Liver (tissue), 3 donors: ENCODE results near the gene NKAPL.

Source experiments
- CTCF ChIP-seq: fragments of 150-350 bp; IDR thresholded peaks from 2 replicates; pipeline ENCODE4 v1.5.1; 2017; ENCODE audit warnings: improper control_type of control experiment, low read depth, low read length; ENCODE audit not compliant: missing input control
- EGR1 ChIP-seq, 2 donors: IDR thresholded peaks; 2 replicates each; pipeline ENCODE4 v1.6.1; 2016 to 2018; ENCODE audit warnings: antibody characterized with exemption in 2 of 2, low read depth in 2 of 2
- GABPA ChIP-seq, 2 donors: IDR thresholded peaks in 1 of 2; conservative IDR thresholded peaks in 1 of 2; 2 replicates each; pipeline ENCODE4 v1.6.1; 2016; ENCODE audit warnings: antibody characterized with exemption in 2 of 2, mild to moderate bottlenecking in 1 of 2, moderate library complexity in 1 of 2
- HNF4G ChIP-seq: IDR thresholded peaks from 2 replicates; pipeline ENCODE4 v1.6.1; 2016; ENCODE audit warnings: antibody characterized with exemption
- JUND ChIP-seq, 2 donors: IDR thresholded peaks; 2 replicates each; pipeline ENCODE4 v1.6.1; 2016; ENCODE audit warnings: antibody characterized with exemption in 2 of 2
- NR2F2 ChIP-seq: IDR thresholded peaks from 2 replicates; pipeline ENCODE4 v1.6.1; 2016; ENCODE audit warnings: antibody characterized with exemption
- RAD21 ChIP-seq, 2 donors: IDR thresholded peaks; 2 replicates each; pipeline ENCODE4 v1.6.1; 2016; ENCODE audit warnings: antibody characterized with exemption in 2 of 2, mild to moderate bottlenecking in 2 of 2
- SP1 ChIP-seq: IDR thresholded peaks from 2 replicates; pipeline ENCODE4 v1.6.1; 2018; ENCODE audit warnings: antibody characterized with exemption, mild to moderate bottlenecking
- TAF1 ChIP-seq: conservative IDR thresholded peaks from 2 replicates; pipeline ENCODE4 v1.6.1; 2016; ENCODE audit warnings: antibody characterized with exemption, mild to moderate bottlenecking
- YY1 ChIP-seq: IDR thresholded peaks from 2 replicates; pipeline ENCODE4 v1.6.1; 2016; ENCODE audit warnings: antibody characterized with exemption, mild to moderate bottlenecking
- TF ChIP-seq, protein P1 (sequence below): IDR thresholded peaks from 2 replicates; pipeline ENCODE4 v1.6.1; 2016; ENCODE audit warnings: antibody characterized with exemption, mild to moderate bottlenecking
- donor health status: healthy.
- donor health status: healthy.

- TF ChIP-seq CTCF = no peak
- no peak for TF ChIP-seq EGR1 (IDR thresholded peaks at IDR 0.05; ENCODE audit: low read depth in 2 of 2)
- TF ChIP-seq, protein P1, sequence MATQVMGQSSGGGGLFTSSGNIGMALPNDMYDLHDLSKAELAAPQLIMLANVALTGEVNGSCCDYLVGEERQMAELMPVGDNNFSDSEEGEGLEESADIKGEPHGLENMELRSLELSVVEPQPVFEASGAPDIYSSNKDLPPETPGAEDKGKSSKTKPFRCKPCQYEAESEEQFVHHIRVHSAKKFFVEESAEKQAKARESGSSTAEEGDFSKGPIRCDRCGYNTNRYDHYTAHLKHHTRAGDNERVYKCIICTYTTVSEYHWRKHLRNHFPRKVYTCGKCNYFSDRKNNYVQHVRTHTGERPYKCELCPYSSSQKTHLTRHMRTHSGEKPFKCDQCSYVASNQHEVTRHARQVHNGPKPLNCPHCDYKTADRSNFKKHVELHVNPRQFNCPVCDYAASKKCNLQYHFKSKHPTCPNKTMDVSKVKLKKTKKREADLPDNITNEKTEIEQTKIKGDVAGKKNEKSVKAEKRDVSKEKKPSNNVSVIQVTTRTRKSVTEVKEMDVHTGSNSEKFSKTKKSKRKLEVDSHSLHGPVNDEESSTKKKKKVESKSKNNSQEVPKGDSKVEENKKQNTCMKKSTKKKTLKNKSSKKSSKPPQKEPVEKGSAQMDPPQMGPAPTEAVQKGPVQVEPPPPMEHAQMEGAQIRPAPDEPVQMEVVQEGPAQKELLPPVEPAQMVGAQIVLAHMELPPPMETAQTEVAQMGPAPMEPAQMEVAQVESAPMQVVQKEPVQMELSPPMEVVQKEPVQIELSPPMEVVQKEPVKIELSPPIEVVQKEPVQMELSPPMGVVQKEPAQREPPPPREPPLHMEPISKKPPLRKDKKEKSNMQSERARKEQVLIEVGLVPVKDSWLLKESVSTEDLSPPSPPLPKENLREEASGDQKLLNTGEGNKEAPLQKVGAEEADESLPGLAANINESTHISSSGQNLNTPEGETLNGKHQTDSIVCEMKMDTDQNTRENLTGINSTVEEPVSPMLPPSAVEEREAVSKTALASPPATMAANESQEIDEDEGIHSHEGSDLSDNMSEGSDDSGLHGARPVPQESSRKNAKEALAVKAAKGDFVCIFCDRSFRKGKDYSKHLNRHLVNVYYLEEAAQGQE = no peak
- no peak for TF ChIP-seq YY1
- TF ChIP-seq JUND (IDR thresholded peaks at IDR 0.05) = no peak
- TF ChIP-seq TAF1 = no peak
- no peak for TF ChIP-seq NR2F2
- TF ChIP-seq SP1 = no peak
- no peak for TF ChIP-seq RAD21 (IDR thresholded peaks at IDR 0.05)
- no peak for TF ChIP-seq GABPA (IDR thresholded peaks at IDR 0.05 in 1 of 2, conservative IDR thresholded peaks at IDR 0.05 in 1 of 2)
- TF ChIP-seq HNF4G = no peak
Observed at GRCh38 chr6:28282926-28283325, 23.8 kb downstream of the NKAPL start.
